SU-DHL-6 (cell line): Measurements from ENCODE around the gene CTRB1.

ENCODE experiments used
- EZH2phosphoT487 ChIP-seq: fragments of 200-600 bp; sonication (generic), shearing (Covaris generic); conservative IDR thresholded peaks from 2 replicates; pipeline ENCODE4 v1.6.1; 2018; ENCODE audit warnings: mild to moderate bottlenecking, antibody characterized with exemption, low read length, moderate library complexity, mixed read lengths
- TF ChIP-seq, protein P1 (sequence below): fragments of 200-600 bp; sonication (generic); IDR thresholded peaks from one replicate; pipeline ENCODE4 v1.5.1; 2017; ENCODE audit warnings: antibody characterized with exemption, mild to moderate bottlenecking, low read length, moderate library complexity; ENCODE audit not compliant: insufficient read depth, poor library complexity, severe bottlenecking

DNA sequence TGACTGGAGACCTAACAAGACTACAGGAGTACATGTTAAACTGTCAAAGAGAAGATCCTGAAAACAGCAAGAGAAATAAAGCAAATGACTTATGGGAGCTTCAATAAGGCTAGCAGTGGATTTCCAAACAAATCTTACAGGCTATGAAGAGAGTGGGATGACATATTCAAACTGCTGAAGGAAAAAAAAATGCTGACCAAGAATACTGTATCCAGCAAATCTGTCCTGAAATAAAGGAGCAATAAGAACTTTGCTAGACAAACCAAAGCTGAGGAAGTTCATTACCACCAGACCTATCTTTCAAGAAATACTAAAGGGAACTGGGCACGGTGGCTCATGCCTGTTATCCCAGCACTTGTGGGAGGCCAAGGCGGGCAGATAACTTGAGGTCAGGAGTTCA lies 41.9 kb upstream of the CTRB1 start:
- no peak for TF ChIP-seq EZH2phosphoT487
- TF ChIP-seq, protein P1, sequence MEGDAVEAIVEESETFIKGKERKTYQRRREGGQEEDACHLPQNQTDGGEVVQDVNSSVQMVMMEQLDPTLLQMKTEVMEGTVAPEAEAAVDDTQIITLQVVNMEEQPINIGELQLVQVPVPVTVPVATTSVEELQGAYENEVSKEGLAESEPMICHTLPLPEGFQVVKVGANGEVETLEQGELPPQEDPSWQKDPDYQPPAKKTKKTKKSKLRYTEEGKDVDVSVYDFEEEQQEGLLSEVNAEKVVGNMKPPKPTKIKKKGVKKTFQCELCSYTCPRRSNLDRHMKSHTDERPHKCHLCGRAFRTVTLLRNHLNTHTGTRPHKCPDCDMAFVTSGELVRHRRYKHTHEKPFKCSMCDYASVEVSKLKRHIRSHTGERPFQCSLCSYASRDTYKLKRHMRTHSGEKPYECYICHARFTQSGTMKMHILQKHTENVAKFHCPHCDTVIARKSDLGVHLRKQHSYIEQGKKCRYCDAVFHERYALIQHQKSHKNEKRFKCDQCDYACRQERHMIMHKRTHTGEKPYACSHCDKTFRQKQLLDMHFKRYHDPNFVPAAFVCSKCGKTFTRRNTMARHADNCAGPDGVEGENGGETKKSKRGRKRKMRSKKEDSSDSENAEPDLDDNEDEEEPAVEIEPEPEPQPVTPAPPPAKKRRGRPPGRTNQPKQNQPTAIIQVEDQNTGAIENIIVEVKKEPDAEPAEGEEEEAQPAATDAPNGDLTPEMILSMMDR = no peak
